ENCODE results near the gene C1orf87.
"Not testable (repeated sequence)": the region's sequence is repeated elsewhere in the genome, so short reads cannot be mapped to it uniquely, and the experiment has no call there.

Gene C1orf87

DNA sequence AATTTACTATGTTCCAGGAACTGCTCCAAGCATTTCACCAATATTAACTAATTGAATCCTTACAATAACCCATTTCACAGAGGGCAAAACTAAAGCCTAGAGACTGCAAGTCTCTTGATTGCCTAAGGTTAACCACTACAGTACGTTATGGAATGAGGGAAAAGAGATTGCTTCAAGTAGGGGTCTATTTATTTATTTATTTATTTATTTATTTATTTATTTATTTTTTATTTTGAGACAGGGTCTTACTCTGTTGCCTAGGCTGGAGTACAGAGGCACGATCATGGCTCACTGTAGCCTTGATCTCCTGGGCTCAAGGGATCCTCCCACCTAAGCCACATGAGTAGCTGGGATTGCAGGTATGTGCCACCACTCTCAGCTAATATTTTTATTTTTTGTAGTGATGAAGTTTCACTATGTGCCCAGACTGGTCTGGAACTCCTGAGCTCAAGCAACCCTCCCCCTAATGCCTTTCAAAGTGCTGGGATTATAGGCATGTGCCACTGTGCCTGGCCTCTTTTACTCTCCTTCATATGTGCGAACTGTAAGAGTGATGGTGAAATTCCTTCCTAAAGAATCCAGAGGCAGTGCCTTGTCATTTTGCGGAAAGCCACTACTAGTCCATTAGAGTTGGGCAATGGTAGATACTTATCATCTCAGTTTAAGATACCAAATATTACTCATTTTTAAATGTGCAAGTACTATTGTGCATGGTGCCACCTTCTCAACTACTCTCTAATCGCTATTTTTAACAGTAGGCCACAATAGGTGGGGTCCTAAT, 81.3 kb downstream of the C1orf87 start:
- ATAC-seq = no peak

DNA sequence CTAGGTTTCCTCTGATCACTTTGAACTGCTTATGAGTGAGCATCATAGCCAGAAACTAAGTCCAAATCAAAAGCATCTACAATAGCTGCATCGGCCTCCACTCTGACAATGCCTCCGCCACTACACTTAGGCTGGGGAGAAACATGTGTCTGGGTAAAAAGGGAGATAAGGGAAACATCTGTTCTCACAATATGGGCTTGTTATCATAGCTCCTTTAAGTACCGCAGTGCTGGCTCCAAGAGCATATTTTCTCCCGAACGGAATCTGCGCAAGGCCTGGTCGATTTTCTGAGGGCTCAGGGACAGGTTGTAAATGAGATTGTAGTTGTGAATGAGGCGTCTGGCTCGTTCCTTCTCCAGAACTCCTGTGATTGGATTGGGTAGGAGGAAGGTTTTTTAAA, 83.1 kb downstream of the C1orf87 start:
- no peak for ATAC-seq

GRCh38 chr1:59986516-59987310, 86.9 kb downstream of the C1orf87 start:
- no peak for ATAC-seq

GRCh38 chr1:59985911-59986515, 87.6 kb downstream of the C1orf87 start:
- no peak for ATAC-seq

GRCh38 chr1:59979666-59980065, 93.9 kb downstream of the C1orf87 start:
- ATAC-seq = no peak

GRCh38 chr1:59978511-59978910, 95.1 kb downstream of the C1orf87 start:
- ATAC-seq = no peak

DNA sequence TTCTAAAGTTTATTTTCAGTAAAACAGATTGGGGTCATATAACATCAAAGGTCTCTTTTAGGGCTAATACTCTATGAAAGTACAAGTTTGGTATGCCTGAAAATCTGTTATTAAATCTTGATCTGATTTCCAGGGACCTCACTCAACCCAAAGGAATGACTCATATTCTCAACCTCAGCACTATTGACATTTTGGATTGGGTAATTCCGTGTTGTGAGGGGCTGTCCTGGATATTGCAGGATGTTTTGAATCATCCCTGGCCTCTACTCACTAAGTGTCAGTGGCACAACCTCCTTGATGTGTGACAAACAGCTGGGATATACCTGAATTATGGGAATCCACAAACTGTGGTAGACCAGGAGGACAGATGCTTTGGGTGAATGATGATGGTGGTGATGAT, 95.5 kb downstream of the C1orf87 start:
- no peak for ATAC-seq

DNA sequence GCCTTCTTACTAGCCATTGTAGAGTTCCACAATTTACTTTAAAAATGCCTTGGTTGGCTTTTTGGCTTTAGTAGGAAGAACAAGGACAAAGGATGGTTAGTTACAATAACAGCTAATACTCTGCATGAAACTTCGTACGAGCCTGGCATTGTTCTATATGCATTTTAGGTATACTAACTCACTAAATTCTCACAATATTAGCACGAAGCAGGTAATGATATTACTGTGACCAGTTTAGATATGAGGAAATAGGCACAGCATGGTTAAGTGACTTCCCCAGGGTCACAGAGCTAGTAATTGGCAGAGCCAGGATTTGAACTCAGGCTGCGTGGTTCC, 96.5 kb downstream of the C1orf87 start:
- no peak for ATAC-seq

- no peak for ATAC-seq
These were observed 97.1 kb downstream of the C1orf87 start for GRCh38 chr1:59976194-59977074.

DNA sequence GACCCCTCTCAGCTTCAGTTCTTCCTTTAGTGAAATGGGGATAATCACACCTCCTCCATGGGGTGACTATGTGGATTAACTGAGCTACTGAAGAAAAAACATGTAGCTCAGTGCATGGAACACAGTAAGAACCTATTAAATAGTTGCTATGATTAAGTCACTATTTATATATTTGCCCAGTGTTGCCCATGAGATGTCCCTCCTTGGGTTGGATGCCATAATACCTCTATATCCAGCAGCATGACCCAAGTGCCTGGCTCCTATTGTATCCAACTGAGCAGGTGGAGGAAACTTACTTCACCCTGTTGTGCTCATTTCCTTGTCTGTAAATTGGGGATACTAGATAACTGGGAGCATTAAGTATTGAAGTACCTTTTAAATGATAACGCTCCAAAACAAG, 99.9 kb downstream of the C1orf87 start:
- no peak for ATAC-seq

GRCh38 chr1:59972216-59972927, 101.2 kb downstream of the C1orf87 start:
- ATAC-seq = no peak

DNA sequence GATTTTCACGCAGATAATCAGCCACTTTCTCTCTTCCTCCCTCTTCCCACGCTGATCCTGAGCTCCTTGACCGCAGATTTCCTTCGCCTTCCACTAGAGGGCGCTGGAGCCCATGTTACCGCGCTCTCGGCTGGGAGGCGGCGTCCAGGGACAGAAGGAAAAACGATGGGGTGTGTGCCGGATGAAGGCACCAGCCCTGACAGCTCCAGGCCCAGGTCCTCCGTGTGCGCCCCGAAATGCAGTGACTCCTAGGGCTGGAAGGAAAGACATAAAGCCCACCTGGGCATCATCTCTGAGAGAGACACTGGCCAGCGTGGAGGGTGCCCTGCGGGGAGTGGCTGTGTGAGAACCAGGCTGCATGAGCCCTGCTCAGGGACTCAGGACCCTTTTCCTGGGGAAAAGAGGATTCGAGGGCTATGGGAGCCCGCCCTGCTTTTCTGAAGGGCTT, 102.1 kb downstream of the C1orf87 start:
- ATAC-seq = peak in 1 of 2 donors; percentile 13

GRCh38 chr1:59969542-59970175, 103.9 kb downstream of the C1orf87 start:
- not testable (repeated sequence) for ATAC-seq

DNA sequence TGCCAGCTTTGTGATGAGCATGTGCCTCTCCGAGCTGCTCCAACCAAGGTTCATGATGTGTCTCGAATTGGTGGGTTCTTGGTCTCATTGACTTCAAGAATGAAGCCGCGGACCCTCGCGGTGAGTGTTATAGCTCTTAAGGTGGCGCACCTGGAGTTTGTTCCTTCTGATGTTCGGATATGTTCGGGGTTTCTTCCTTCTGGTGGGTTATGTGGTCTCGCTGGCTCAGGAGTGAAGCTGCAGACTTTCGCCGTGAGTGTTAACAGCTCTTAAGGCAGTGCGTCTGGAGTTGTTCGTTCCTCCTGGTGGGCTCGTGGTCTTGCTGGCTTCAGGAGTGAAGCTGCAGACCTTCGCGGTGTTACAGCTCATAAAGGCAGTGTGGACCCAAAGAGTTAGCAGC, 104.8 kb downstream of the C1orf87 start:
- not testable (repeated sequence) for ATAC-seq

- no peak for ATAC-seq
These were observed 105.8 kb downstream of the C1orf87 start for GRCh38 chr1:59967780-59968179.

DNA sequence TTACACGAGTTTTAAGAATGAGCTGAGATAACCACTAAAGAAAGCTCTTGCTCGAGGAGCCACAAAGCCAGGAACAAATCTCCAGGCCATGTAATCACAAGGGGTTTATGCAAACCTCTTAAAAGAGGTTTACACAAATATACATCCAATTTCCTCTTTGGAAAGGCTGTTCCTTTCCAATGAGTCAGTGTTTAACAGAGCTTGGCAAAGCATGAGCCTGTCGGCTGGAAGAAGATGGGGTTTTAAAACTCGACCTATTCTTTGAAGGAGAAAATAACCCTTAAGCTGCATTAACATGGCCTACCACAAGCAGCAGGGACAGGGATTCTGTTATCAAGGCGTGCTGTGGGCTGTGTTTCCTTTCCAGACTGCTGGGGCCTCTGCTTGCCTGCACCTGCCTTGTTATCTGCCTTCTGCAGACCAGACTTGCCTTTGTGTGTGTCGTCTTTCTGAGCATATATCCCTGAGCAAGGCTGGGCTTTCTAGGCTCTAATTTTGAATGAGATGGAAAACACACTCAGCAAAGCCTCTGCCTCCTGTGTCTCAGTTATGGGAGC, 106.4 kb downstream of the C1orf87 start:
- ATAC-seq = no peak

GRCh38 chr1:59952065-59952464, 121.5 kb downstream of the C1orf87 start:
- no peak for ATAC-seq

GRCh38 chr1:59949648-59950047, 123.9 kb downstream of the C1orf87 start:
- no peak for ATAC-seq

DNA sequence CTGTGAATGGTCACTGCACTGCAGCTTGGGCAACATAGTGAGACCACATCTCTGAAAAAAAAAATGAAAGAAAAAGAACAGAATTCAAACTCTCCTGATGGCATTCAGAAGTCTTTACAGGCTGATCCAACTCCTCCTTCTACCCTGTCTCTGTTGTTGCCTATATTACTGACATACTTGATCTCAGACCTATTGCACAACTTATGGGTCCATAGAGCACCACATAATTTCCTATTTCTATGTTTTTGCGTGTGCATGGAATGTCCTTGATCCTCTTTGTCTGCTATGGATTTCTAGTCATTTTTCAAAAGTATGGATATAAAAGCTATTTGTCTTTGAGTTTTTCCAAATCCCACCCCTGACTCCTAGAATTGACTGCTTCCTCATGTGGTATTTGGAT, 124.6 kb downstream of the C1orf87 start:
- ATAC-seq = no peak

DNA sequence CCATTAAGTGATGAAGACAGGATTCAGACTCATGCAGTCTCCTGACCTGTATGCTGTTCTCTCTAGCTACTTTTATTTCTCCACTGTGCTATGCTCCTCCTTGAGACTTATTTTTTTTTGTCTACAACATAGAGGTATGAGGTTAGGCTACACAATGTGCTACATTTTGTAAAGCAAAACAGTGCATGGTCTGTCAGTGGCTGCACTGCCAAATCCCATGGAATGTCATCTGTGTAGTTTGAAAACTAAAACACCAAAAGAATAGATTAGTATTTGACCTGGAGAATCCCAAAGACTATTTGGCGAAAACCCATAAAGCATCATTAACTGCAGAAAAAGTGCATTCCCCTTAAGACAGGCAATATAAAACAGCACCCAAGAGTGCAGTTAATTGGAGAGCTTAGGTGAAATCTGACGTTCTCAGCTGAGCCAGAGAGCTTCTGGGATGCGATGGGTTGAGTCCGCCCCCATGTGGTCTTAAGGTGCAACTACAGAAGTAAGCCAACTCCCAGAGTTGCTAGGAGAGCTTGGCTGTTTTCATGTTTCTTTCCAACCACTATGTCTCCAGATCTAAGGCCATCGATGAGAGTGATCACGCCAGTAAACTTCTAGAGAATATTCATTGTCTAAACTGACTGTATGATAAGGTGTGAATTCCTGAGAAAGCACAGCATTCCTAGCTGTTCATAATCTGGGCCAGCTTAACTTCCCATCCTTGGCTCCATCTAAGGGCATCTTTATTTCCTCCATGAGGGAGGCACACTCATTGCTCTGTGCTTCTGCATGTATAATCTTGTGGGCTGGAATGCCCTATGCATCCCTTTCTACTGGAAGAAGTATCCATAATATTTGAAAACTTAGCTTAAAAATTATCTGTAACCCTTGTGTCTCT, 126.3 kb downstream of the C1orf87 start:
- peak in 1 of 2 donors; percentile 55 for ATAC-seq
